CD1c-positive myeloid dendritic cell (primary cell): ENCODE data around the gene WFDC9.
"Not testable (repeated sequence)": the region's sequence is repeated elsewhere in the genome, so short reads cannot be mapped to it uniquely, and the experiment has no call there.

Source experiments
- DNase-seq: peaks from one replicate; pipeline ENCODE4 v3.0.0-alpha.2; 2016; ENCODE audit errors: extremely low spot score

The WFDC9 gene

GRCh38 chr20:45631184-45631583, at the start of gene WFDC9:
TSS of gene WFDC9 (minus strand) at chr20:45631284. CDS start at chr20:45610181, 21,103 bp downstream.
- no peak for DNase-seq

GRCh38 chr20:45679650-45680049, 48.6 kb upstream of the WFDC9 start:
- no peak for DNase-seq

- DNase-seq, result no peak
These were observed 41.7 kb upstream of the WFDC9 start for GRCh38 chr20:45672765-45673164.

GRCh38 chr20:45670139-45670538, 39.1 kb upstream of the WFDC9 start, which contains the start of gene WFDC11:
TSS of gene WFDC11 (minus strand) at chr20:45670239. CDS start at chr20:45650600, 19,639 bp downstream.
- no peak for DNase-seq

GRCh38 chr20:45657038-45657437, 26.0 kb upstream of the WFDC9 start:
- not testable (repeated sequence) for DNase-seq

- DNase-seq, result not testable (repeated sequence)
These were observed 20.6 kb upstream of the WFDC9 start for GRCh38 chr20:45651726-45652125.

GRCh38 chr20:45649312-45649863, 18.3 kb upstream of the WFDC9 start:
- DNase-seq, result no peak

- DNase-seq, result no peak
These were observed 16.5 kb upstream of the WFDC9 start for GRCh38 chr20:45647441-45648050.

- no peak for DNase-seq
These were observed 15.8 kb upstream of the WFDC9 start for GRCh38 chr20:45646875-45647274.

- DNase-seq, result not testable (repeated sequence)
These were observed 14.8 kb upstream of the WFDC9 start for GRCh38 chr20:45645869-45646268.

GRCh38 chr20:45641076-45641475, 10.0 kb upstream of the WFDC9 start:
- DNase-seq, result not testable (repeated sequence)

- DNase-seq, result no peak
These were observed 8.6 kb upstream of the WFDC9 start for GRCh38 chr20:45639687-45640086.

GRCh38 chr20:45636513-45636912, 5.4 kb upstream of the WFDC9 start:
- DNase-seq, result no peak

GRCh38 chr20:45630371-45630770, 713 bp downstream of the WFDC9 start:
- DNase-seq, result no peak

- DNase-seq, result peak; percentile 71
These were observed 1.5 kb downstream of the WFDC9 start, which contains the start of gene WFDC10A for GRCh38 chr20:45629496-45630100. TSS of gene WFDC10A (plus strand) at chr20:45629739. CDS start at chr20:45629814, 75 bp downstream.

GRCh38 chr20:45626540-45626939, 4.5 kb downstream of the WFDC9 start:
- no peak for DNase-seq

- DNase-seq, result no peak
These were observed 9.5 kb downstream of the WFDC9 start for GRCh38 chr20:45621593-45621992.

- no peak for DNase-seq
These were observed 13.5 kb downstream of the WFDC9 start for GRCh38 chr20:45617591-45617990.

- DNase-seq, result no peak
These were observed 18.8 kb downstream of the WFDC9 start for GRCh38 chr20:45612314-45612713.

GRCh38 chr20:45611054-45611453, 20.0 kb downstream of the WFDC9 start:
- DNase-seq, result peak; percentile 67

- DNase-seq, result no peak
These were observed 23.3 kb downstream of the WFDC9 start for GRCh38 chr20:45607810-45608209.

- no peak for DNase-seq
These were observed 35.8 kb downstream of the WFDC9 start for GRCh38 chr20:45595235-45595634.

- no peak for DNase-seq
These were observed 37.6 kb downstream of the WFDC9 start for GRCh38 chr20:45593498-45593897.
